Activated T-helper 9 cell treated with anti-CD3 and anti-CD28 coated beads, Interleukin-2, amount 50 U/mL, for 16 hours (primary cell): ENCODE measurements around the gene SORL1.

Source experiments
- DNase-seq: peaks from one replicate; pipeline ENCODE4 v3.0.0-alpha.2; 2020; ENCODE audit warnings: low read depth

The SORL1 gene

GRCh38 chr11:121426476-121427399 is 25.4 kb upstream of the SORL1 start:
- DNase-seq = peak; percentile 36

- DNase-seq = no peak
Observed at GRCh38 chr11:121427400-121427744, 24.7 kb upstream of the SORL1 start.

- DNase-seq = no peak
Observed at GRCh38 chr11:121429556-121429955, 22.6 kb upstream of the SORL1 start.

GRCh38 chr11:121431820-121432526 is 20.1 kb upstream of the SORL1 start:
- no peak for DNase-seq

GRCh38 chr11:121435132-121435531 is 17.0 kb upstream of the SORL1 start:
- no peak for DNase-seq

- no peak for DNase-seq
Observed at GRCh38 chr11:121435551-121436511, 16.3 kb upstream of the SORL1 start.

GRCh38 chr11:121437018-121437685 is 15.0 kb upstream of the SORL1 start:
- DNase-seq = no peak

- no peak for DNase-seq
Observed at GRCh38 chr11:121437686-121438078, 14.4 kb upstream of the SORL1 start.

GRCh38 chr11:121439337-121439736 is 12.8 kb upstream of the SORL1 start:
- no peak for DNase-seq

- DNase-seq = no peak
Observed at GRCh38 chr11:121439759-121440158, 12.4 kb upstream of the SORL1 start.

GRCh38 chr11:121441521-121441920 is 10.6 kb upstream of the SORL1 start:
- DNase-seq = no peak

- DNase-seq = no peak
Observed at GRCh38 chr11:121443688-121444275, 8.3 kb upstream of the SORL1 start.

GRCh38 chr11:121444526-121444925 is 7.6 kb upstream of the SORL1 start:
- DNase-seq = no peak

GRCh38 chr11:121445071-121445768 is 6.9 kb upstream of the SORL1 start:
- DNase-seq = no peak

- DNase-seq = no peak
Observed at GRCh38 chr11:121446752-121447156, 5.4 kb upstream of the SORL1 start.

- no peak for DNase-seq
Observed at GRCh38 chr11:121448011-121448410, 4.1 kb upstream of the SORL1 start.

- DNase-seq = no peak
Observed at GRCh38 chr11:121448431-121448941, 3.6 kb upstream of the SORL1 start.

- DNase-seq = no peak
Observed at GRCh38 chr11:121449123-121449522, 3.0 kb upstream of the SORL1 start.

GRCh38 chr11:121449626-121450025 is 2.5 kb upstream of the SORL1 start:
- no peak for DNase-seq

- DNase-seq = no peak
Observed at GRCh38 chr11:121450401-121450800, 1.7 kb upstream of the SORL1 start.
